NK-92 treated with Interleukin-12 subunit alpha and Interleukin-12 subunit beta, amount 100 ng/mL, for 24 hours (cell line): ENCODE measurements around the gene DIS3L2.
"Not testable (repeated sequence)": the region's sequence is repeated elsewhere in the genome, so short reads cannot be mapped to it uniquely, and the experiment has no call there.

Source experiments
- DNase-seq: peaks from one replicate; lab custom pipeline; 2025; lab: John Stamatoyannopoulos, UW

Gene DIS3L2

DNA sequence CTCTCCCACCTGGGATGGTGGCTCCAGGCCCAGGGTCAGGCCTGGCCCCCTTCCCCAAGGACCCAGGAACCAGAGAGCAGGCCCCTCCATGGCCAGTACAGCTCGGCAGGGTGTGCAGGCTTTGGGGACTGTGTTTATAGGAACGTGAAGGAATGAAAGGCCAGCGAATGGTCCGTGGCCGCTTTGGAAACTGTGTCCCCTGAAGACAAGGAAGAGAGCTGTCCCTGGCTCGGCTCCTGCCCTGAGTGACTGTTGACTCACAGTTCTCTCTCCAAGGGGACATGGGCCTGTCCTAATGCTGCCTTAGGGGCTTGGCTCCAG lies 373.3 kb downstream of the DIS3L2 start:
- DNase-seq: not testable (repeated sequence)

DNA sequence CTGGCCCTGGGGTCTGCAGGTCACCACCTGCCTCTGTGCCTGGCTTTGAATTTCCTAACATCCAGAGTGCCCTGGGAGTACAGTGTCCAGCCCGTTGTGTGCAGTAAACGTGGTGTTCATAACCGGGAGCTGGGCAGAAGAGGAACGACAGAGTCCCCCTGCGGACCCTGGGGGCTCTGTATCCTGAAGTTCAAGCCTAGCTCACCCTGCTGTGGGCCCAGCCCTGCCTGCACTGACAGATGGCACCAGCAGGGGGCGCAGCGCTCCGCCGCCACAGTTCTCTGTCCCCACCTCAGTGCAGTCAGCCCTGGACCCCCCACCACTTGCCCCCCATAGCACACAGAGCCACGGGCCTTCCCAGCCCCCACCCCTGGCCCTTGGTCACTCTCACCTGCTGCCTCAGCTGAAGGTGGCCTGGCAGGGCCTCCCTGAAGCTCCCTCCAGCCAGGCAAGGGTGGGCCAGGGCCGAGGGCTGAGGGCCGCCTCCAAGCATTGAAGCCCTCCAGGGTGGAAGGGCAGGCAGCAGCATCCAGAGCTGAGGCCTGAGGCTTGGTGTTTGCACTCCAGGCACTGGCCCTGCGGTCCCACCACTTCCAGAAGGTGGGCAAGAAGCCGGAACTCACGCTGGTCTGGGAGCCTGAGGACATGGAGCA lies 373.8 kb downstream of the DIS3L2 start:
- DNase-seq: not testable (repeated sequence)

DNA sequence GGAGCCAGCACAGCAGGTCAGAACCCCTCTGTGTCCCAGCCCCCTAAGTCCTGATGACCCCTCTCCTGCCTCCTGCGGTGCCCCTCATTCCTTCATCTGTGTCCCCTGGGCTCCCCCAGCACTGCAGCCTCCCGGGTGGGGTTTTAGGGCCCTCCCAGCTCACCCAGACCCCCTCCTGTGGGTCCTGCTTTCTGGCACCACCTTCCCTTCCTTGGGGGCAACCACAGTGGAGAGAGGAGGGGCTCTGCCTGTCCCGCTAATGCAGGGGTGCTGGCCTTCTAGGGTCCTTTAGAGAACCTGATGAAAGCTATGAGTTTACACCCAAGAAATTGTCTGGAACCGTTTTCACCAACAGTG lies 374.3 kb downstream of the DIS3L2 start:
- no peak for DNase-seq

DNA sequence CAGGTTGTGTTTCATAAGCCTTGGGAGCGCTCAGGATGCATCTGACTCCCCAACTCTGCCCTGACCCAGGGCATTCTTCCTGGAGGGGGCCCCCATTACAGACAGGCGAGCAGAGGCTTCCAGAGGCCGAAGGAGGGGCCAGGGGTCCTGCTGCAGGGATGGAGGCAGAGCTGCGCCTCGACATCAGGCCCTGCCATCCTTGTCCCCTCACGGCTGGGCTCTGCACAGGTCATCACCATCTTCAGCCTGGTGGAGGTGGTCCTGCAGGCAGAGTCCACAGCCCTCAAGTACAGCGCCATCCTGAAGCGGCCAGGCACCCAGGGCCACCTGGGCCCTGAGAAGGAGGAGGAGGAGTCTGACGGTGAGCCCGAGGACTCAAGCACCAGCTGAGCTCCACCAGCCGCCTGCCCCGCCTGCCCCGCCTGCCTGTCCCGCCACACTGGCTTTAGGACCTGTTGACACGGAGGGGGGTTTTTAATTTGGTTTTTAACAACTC lies 374.8 kb downstream of the DIS3L2 start:
- no peak for DNase-seq

DNA sequence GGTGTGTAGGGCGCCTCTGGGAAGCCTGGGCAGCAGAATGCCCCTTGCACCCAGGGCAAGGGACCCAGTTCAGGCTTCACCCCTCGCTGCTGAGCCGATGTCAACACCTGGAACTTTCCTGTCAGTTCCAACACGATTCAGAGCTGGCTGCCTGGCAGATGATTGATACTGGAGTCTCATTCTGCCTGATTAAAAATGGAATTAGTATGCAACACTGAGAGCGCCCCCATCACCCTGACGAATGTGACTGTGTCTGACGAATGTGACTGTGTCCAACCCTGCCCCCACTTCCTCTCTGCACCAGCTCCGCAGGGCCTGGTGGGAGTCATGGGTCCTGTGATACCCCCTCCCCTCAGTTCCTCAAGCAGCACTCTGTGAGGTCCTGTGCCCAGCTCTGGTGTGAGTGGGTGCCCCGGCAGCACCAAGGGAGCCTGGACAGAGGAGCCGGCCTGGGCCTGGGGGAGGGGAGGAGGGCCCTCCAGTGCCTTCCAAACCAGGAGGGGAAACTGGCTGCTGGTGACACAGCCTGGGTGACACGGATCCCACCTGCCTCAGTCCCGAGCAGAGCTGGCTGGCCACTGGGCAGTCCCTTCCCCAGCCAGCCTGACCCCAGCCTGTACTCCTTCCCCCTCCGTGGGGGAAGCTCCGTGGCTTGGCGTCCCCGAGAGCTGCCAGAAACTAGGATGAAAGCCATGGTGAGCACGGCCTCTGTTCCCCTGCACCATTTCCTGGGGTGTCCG lies 375.6 kb downstream of the DIS3L2 start:
- no peak for DNase-seq

DNA sequence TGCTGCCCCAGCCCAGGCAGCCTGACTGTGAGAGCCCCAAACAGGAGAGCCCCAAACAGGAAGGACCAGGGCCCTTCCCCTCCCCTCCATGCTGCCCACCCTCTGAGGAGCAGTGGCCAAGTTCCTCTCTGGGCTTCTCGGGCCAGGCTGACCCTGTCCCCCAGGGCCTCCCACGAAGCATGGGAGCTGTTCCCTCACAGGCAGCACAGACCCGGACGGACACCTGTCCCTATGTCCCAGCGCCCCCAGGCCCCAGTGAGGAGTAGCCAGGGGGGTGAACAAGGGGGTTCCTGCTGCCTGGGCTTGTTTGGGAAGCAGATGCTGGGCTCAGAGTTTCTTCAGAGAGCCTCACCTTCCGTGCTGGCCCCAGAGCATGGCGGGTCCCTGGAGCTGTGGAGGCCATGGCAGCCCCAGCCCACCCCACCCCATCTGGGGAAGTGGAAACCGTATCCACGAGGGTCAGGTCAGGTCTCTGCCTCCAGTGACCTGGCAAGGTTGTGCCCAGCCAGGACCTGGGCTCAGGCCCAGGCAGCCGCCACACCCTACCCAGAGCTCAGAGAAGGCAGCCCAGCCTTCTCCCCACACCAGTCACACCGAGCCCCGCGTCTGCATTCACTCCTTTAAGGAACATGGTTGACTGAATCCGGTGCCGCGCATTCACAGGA lies 376.7 kb downstream of the DIS3L2 start:
- not testable (repeated sequence) for DNase-seq

DNA sequence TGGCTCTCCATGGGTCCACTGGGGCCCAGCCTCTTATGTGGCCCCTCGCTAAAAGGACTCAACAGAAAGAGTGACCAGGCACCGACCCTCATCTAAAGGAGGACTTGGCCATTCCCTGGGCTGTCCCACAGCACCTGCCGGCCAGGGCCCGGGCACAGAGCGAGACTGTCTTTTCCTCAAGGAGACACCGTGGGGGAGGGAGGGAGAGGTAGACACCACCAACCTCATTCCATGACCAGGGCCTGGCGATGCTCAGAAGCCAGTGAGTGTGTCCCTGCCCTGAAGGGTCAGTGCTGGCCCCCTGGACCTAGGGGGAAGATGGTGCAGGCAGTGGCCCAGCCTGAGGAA lies 377.2 kb downstream of the DIS3L2 start:
- DNase-seq: no peak

DNA sequence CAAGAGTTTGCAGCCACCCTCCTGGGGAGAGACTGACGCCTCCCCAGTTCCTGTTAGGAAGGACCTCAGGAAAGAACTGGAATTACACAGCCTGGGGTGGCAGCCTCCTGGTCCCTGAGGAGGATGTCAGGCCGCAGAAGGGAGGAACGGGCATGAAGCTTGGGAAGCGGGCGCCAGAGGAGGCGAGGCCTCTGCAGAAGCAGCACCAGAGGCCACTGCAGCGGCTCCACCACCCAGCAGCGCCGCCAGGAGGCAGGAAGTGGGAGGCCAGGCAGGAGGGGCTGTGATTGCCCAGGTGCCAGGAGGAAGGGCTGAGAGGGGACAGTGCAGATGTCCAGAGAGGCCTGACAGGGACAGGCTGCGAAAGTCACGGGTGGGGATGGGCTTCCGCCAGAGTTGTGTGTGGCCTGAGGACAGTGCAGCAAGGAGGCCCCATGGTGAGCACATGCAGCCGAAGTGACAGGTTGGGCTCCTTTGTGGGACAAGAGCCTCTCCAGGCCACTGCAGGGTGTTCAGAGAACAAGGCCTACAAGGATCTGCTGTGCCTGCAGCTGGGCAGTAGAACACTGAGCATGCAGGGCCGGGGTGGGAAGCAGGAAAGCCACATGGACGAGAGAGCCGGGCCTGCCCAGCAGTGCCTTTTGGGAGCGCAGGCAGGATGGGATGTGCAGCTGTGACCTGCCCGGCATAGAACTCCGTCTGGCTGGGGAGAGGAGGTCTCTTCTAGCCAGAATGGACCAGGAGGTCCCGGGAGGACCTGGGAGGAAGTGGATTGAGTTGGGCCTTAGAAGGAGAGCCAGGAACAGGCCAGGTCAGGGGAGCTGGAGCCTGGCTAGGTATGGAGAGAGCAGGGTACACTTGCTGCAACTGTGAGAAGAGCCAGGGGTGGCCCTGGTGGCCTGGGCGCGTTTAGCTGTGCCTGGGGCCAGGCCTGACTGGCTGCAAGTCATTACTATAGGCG lies 377.9 kb downstream of the DIS3L2 start:
- no peak for DNase-seq

DNA sequence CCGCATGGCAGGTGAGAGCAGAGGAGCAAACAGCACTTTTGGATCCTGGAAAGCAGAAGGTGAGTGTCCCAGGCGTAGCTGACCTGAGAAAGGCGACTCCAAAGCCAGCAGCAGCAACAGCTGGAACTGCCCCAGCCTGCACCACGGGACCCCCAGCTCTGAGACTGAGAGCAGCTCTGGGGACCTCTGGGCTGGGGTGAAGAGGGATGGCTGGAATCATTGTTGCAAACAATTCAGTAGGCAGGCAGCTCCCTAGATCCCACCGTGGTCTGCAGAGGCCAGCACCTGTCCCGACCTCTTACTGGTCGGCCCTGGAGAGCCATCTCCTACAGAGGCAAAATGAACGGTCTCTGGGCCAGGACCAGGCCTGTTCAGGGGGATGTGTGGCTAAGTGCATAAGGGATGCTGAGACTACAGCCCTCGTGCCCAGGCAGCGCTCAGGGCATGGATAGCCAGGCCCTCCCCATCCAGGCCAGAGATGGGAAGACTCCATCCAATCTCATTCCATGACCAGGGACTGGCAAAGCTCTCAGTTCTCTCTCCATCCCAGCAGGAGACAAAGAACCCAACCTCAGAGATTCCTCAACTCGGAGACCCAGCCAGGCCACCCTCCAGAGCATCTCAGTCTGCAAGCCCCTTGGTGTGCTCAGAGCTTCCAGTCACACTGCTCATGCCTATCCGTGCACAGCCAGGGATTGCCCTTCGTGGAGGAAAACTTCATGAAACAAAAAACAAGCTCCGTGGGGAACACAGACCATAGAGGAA lies 378.8 kb downstream of the DIS3L2 start:
- DNase-seq: no peak

DNA sequence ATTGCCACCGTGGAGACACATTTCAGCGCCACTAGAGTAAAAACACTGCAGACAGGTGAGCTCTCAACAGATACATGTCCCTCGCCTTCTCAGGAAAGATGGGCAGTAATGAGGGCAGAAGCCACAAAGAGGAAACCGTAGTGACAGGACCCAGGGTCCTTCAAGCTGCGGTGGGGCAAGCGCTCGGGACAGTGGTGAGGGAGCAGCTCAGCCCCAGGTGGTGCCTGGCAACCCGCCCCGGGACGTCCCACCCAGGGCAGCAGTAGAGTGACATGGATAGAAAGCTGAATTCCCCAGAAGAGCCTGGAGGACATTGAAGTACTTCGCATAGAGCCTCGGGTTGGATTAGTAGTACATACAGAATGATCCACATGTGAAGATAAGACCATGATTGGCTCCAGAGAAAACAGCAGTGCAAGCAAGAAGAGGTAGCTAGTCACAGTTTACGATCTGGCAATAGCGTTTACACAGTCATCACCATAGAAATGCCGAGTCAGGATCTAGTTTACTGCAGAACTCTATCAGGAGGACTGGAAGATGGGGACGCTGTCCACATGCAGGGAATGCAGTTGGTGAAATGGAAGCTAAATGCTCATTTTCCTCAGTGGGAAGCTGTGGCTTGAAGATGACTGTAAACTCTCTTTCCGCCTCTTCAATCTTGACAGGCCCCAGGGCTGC lies 379.7 kb downstream of the DIS3L2 start:
- no peak for DNase-seq

DNA sequence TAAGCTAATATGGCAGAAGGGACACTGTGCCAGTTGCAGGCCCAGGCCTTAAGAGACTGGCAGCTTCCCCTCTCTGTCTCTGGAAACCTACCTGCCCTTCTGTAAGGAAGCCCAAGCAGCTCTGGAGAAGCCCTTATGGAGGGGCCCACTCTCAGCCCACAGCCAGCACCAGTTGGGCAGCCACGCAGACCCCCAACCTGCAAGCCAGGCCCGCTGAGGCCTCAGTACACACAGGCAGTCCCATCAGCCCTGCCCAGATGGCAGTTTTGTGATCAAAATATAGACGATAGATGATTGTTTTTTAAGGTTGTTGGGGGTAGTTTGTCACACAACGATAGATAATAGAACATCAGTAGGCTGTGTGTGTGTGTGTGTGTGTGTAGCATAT lies 380.2 kb downstream of the DIS3L2 start:
- DNase-seq: no peak

DNA sequence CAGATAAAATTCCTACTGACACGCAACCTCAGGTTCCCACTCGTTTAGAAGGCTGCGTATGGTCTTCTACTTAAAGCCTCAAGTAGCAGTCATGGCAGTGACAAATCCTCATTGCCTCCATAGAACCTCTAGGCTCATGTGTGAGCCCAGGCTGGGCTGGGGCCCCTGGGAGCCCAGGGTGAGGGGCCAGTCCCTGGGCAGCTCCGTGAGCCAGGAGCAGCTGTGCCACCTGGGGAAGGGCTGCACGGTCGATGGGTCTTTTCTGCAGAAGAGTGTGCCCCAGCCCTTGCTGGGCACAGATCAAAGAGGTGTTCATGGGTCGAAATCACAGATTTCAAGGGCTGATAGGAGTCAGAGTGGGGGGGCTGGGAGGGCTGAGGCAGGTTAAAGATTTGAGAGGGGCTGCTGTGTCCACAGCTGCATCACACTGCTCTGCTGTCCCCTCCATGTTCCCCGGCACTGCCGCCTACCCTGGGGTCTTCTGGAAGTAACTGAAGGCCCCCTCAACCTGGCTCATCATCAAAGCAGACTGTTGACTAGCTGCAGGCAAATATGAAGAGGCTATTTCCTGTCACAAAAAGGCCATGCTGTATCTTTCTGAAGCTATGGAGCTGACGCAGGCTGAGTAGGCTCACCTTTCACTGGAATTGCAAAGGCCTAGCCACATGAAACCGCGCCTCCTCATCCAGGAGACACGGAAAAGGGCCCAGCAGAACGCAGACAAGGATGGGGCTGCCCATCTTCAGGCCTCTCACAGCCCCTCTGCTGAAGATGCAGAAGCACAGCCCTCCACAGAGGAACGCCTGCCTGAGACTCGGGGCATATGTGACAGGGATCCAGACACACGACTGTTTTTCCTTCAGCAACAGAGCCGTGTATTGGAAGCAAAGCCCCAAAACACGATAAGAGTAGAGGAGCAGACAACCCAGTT lies 381.4 kb downstream of the DIS3L2 start:
- DNase-seq: no peak

DNA sequence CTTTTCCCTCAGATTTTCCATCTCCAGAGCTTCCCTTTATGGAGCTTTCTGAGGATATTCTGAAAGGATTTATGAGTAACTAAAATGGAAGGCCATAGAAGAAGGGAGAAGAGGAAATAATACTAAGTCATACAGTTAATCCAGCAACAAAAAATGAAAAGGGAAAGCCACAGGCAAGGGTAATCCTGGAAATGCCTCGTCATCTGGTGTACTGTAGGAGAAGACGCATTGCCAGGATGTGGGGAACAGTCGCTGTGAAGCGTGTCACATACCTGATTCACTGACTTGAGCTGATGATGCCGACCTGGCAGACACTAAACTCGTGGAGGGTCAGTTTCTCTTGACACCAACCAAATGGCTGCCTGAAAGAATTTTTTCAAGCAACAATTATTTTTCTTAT lies 382.3 kb downstream of the DIS3L2 start:
- no peak for DNase-seq

DNA sequence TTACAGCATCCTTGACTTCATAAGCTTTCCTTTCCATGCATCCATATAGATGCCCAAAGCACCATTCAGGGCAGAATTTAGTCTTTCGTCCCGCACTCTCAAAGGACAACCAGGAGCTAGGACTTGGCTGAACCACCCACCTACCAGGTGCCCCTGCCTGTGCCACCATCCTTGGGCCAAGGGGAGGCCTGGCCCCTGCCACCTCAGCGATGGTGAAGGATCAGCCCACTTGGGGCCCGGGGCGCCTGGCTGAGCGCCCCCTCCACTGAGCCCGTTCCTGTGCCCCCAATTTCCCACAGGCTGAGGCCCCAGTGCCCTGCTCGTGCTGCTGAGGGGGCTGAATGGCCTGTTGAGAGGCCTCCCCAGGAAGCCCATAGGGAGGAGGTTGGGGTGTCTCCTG lies 383.7 kb downstream of the DIS3L2 start:
- no peak for DNase-seq

DNA sequence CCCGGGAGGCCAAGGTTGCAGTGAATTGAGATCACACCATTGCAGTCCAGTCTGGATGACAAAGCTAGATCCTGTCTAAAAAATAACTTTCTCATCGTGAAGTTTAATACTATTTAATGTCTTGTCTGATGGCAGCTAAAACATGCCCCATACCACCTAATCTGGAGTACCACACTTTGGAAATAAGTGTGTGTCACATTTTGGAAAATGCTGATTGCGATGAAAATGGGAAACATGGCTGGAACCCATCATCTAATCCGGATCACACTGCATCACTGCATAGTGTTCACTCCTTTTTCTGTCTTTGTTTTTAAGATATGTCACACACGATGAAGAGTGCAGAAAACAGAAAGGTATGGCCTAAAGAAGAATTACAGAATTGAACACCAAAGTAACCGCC lies 385.9 kb downstream of the DIS3L2 start:
- no peak for DNase-seq

DNA sequence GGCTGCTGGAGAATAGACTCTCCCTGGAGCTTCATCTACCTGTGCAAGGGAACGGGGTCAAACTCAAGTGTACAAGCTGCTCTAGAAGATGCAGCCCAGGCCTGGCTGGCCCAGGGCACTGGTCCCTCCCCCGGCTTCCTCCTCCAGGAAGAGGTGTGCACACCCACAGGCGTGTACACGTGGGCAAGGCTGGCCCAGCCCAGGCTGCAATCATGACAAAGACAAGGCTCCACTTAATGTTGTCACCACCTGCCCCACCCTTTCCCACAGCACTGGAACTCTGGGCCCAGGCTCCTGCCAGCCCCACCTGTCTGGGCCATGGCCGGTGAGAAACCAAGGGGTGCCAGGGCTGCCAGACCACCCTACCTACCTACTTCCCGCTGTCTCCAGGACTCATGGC lies 387.4 kb downstream of the DIS3L2 start:
- DNase-seq: no peak

DNA sequence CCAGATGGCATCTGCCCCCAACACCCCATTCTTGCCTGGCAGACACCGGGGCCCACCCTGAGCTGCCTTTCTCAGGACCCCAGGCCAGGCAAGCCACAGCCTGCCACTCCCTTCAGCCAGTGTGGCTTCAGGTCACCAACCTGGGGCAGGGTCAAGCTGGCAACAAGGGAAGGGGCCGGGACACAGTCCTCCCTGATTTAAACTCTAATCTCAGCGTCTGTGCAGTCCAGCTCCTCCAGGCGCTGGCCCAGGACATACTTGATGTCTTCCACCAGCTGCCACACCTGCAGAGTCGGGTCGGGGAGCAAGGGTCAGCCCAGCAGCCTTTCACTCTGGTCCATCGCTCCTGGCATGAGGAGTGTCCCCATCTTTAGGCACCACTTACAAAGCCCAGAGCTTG lies 388.0 kb downstream of the DIS3L2 start:
- no peak for DNase-seq

DNA sequence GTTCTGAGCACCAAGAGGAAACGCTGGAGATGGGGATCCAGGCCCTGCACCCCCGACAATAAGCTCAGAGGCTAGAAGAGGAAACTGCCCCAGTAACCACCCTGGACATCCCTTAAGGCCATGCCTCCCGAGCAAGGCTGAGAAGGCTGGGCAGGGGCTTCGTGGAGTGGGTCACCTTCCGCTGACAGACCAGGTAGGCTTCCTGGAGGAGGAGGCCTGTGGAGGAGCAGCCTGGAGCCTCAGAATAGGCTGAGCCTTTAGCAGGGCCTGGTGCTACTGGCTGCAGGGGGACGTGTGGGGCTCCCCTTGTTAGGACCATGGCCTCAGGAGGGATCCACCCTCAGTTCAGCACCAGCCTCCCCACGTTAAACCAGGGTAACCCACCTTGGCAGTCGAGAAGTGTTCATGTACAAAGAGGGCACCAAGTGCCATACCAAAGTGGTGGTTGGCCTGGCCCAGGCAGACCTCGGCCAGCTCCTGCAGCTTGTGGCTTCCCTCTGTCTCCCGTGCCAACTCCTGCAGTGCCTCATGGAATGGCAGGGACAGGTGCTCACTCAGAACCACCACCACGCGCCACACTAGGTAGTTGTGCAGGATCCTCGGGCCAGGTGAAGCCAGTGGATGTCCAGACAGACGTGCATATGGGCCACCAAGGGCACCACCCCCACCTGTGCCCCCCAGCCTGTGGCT lies 388.6 kb downstream of the DIS3L2 start:
- no peak for DNase-seq
